ENCODE results near the gene CWF19L1. TPM values are rescaled to one million over a fixed set of nuclear protein-coding genes. Genes with fewer than 3 reads are reported as not detected.

The CWF19L1 gene
- total and polyA plus RNA-seq, 2 of the 13 experiments (the other 11 are each of a cell fraction or from before 2014, with no cell fraction given), result 13.6 to 42.1 TPM

DNA sequence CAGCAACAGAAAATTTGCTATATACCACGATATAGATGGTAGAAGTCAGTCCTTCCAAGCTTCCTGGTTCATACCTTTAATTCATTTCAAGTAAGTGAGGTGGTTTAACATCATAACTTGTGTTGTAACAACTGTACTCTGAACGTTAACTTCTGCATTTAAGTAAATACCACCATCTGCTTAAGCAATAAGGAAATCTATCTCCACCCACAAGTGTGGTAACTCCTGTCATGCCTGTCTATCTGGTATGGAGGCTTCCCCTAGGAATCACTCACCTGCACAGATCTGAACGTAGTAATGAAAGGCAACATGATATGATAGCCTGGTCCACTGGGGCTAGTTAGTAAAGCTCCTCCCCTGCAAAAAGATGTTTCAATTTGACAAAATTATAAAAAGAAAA is 84.0 kb downstream of the CWF19L1 start (continued):
- peak; percentile 28; the same call in 1 of the 2 replicates for TF ChIP-seq ARID4A (CRISPR knock-in tag; IDR thresholded peaks at IDR 0.05; ENCODE audit: borderline replicate concordance)
- no peak for TF ChIP-seq DNMT1 (CRISPR knock-in tag; IDR thresholded peaks at IDR 0.05)
- no peak for TF ChIP-seq CHD4 (IDR thresholded peaks at IDR 0.05; ENCODE audit: borderline replicate concordance, low read length)
- TF ChIP-seq SMC3 (IDR thresholded peaks at IDR 0.05; ENCODE audit: low read length), result peak; percentile 19; the same call in 1 of the 2 replicates
- TF ChIP-seq ZNF558 (CRISPR knock-in tag; IDR thresholded peaks at IDR 0.05; ENCODE audit: borderline replicate concordance), result no peak
- TF ChIP-seq IKZF4 (CRISPR knock-in tag; IDR thresholded peaks at IDR 0.05; ENCODE audit: borderline replicate concordance, low read depth, not compliant biosample characterization), result no peak
- TF ChIP-seq ASH2L (IDR thresholded peaks at IDR 0.05; ENCODE audit: insufficient read length, low read depth, low read length), result peak; percentile 23
- TF ChIP-seq ZFP90 (CRISPR knock-in tag; IDR thresholded peaks at IDR 0.05; ENCODE audit: borderline replicate concordance), result no peak
- no peak for TF ChIP-seq ZSCAN21 (CRISPR knock-in tag; IDR thresholded peaks at IDR 0.05; ENCODE audit: borderline replicate concordance)
- TF ChIP-seq ZNF720 (CRISPR knock-in tag; IDR thresholded peaks at IDR 0.05), result no peak
- peak; percentile 55 to 58; a peak in 3 of 4 replicates for TF ChIP-seq EP300 (IDR thresholded peaks at IDR 0.05; ENCODE audit: low read depth in 2 of 2, low read length in 2 of 2)
- peak; percentile 50; the same call in 1 of the 2 replicates for TF ChIP-seq EP300 (CRISPR knock-in tag; IDR thresholded peaks at IDR 0.05; ENCODE audit: borderline replicate concordance)
- no peak for TF ChIP-seq ZNF639 (CRISPR knock-in tag; conservative IDR thresholded peaks at IDR 0.05)
- no peak for TF ChIP-seq MXD1 (CRISPR knock-in tag; IDR thresholded peaks at IDR 0.05)
- peak; percentile 96 for TF ChIP-seq CEBPB (IDR thresholded peaks at IDR 0.05; ENCODE audit: borderline replicate concordance, low read depth, low read length)
- no peak for TF ChIP-seq SNAPC5 (CRISPR knock-in tag; IDR thresholded peaks at IDR 0.05; ENCODE audit: borderline replicate concordance)
- peak; percentile 27; the same call in 1 of the 2 replicates for TF ChIP-seq RXRB (CRISPR knock-in tag; IDR thresholded peaks at IDR 0.05; ENCODE audit: borderline replicate concordance)
- no peak for TF ChIP-seq ZSCAN12 (CRISPR knock-in tag; IDR thresholded peaks at IDR 0.05)
- no peak for TF ChIP-seq ZNF883 (CRISPR knock-in tag; IDR thresholded peaks at IDR 0.05; ENCODE audit: not compliant biosample characterization)
- no peak for TF ChIP-seq ZNF225 (CRISPR knock-in tag; IDR thresholded peaks at IDR 0.05)
- peak; percentile 57 for TF ChIP-seq THAP11 (CRISPR knock-in tag; IDR thresholded peaks at IDR 0.05)
- no peak for TF ChIP-seq CREB1 (IDR thresholded peaks at IDR 0.05)
- peak; percentile 40; the same call in 1 of the 2 replicates for TF ChIP-seq CREB1 (CRISPR knock-in tag; IDR thresholded peaks at IDR 0.05)
- no peak for TF ChIP-seq TFDP1 (CRISPR knock-in tag; IDR thresholded peaks at IDR 0.05; ENCODE audit: borderline replicate concordance)

Data from HepG2 (cell line).